Activated CD4-positive, alpha-beta T cell treated with anti-CD3 and anti-CD28 coated beads, Interleukin-2, Interleukin-6, amounts not matched to agents 100 ng/mL and 50 ng/mL, durations not matched to agents 16 hours and 8 hours (primary cell): ENCODE data around the gene TRIP6.
"Not testable (repeated sequence)": the region's sequence is repeated elsewhere in the genome, so short reads cannot be mapped to it uniquely, and the experiment has no call there.

Experiments used
- DNase-seq: peaks from one replicate; pipeline ENCODE4 v3.0.0-alpha.2; 2020

TRIP6 gene

GRCh38 chr7:100839361-100839760 is 27.8 kb upstream of the TRIP6 start:
- no peak for DNase-seq

GRCh38 chr7:100840470-100841100 is 26.6 kb upstream of the TRIP6 start:
- no peak for DNase-seq

GRCh38 chr7:100847360-100847759 is 19.8 kb upstream of the TRIP6 start:
- DNase-seq: no peak

- DNase-seq: peak; percentile 91
Observed at GRCh38 chr7:100852048-100852872, 14.9 kb upstream of the TRIP6 start, which contains the start of gene SLC12A9. Gene SLC12A9, plus strand, starts transcription at chr7:100852713. Its CDS starts 1,485 bp downstream, at chr7:100854198.

- DNase-seq: no peak
Observed at GRCh38 chr7:100854146-100854895, 12.9 kb upstream of the TRIP6 start.

- DNase-seq: not testable (repeated sequence)
Observed at GRCh38 chr7:100854899-100855298, 12.3 kb upstream of the TRIP6 start.

GRCh38 chr7:100855515-100855914 is 11.7 kb upstream of the TRIP6 start:
- no peak for DNase-seq

GRCh38 chr7:100856871-100857282 is 10.3 kb upstream of the TRIP6 start:
- DNase-seq: no peak

GRCh38 chr7:100859856-100860255 is 7.3 kb upstream of the TRIP6 start:
- DNase-seq: no peak

- DNase-seq: no peak
Observed at GRCh38 chr7:100860702-100861615, 6.2 kb upstream of the TRIP6 start.

GRCh38 chr7:100861616-100861985 is 5.6 kb upstream of the TRIP6 start:
- no peak for DNase-seq

- no peak for DNase-seq
Observed at GRCh38 chr7:100863406-100863950, 3.7 kb upstream of the TRIP6 start.

GRCh38 chr7:100864263-100864845 is 2.8 kb upstream of the TRIP6 start:
- DNase-seq: no peak

- no peak for DNase-seq
Observed at GRCh38 chr7:100865372-100865911, 1.7 kb upstream of the TRIP6 start.

- peak; percentile 44 for DNase-seq
Observed at GRCh38 chr7:100865938-100866728, 1.1 kb upstream of the TRIP6 start.

- DNase-seq: no peak
Observed at GRCh38 chr7:100866729-100867039, 503 bp upstream of the TRIP6 start.

- DNase-seq: no peak
Observed at GRCh38 chr7:100867776-100868485, 744 bp downstream of the TRIP6 start.

GRCh38 chr7:100873599-100874299 is 6.6 kb downstream of the TRIP6 start:
- DNase-seq: no peak

- DNase-seq: no peak
Observed at GRCh38 chr7:100874300-100874576, 7.1 kb downstream of the TRIP6 start.
